GM12872 (cell line): ENCODE results near the gene AMN.

Experiments used
- CTCF ChIP-seq: IDR thresholded peaks from 3 replicates; pipeline ENCODE4 v1.5.1; 2011; ENCODE audit warnings: low read depth, mild to moderate bottlenecking, low read length, moderate library complexity; ENCODE audit not compliant: insufficient read depth

AMN gene

GRCh38 chr14:102955636-102956408 lies 33.4 kb downstream of the AMN start:
- no peak for TF ChIP-seq CTCF

GRCh38 chr14:102957222-102957621 lies 34.8 kb downstream of the AMN start:
- no peak for TF ChIP-seq CTCF

GRCh38 chr14:102958461-102958860 lies 36.0 kb downstream of the AMN start:
- no peak for TF ChIP-seq CTCF

GRCh38 chr14:102962111-102962627 lies 39.7 kb downstream of the AMN start:
- no peak for TF ChIP-seq CTCF

- TF ChIP-seq CTCF, result no peak
These were observed 41.8 kb downstream of the AMN start for GRCh38 chr14:102964152-102964730.

- no peak for TF ChIP-seq CTCF
These were observed 42.8 kb downstream of the AMN start for GRCh38 chr14:102965282-102965681.

- no peak for TF ChIP-seq CTCF
These were observed 43.6 kb downstream of the AMN start for GRCh38 chr14:102965971-102966655.
